Aorta (tissue), 5 donors: ENCODE data around the gene CSGALNACT2. TPM values are rescaled to one million over a fixed set of nuclear protein-coding genes. Genes with fewer than 3 reads are reported as not detected.

Experiments used
- ATAC-seq: fragments of 200-7000 bp; cut with Tn5 transposase; one replicate; pipeline ENCODE4 v1.9.1; 2022; ENCODE audit warnings: moderate library complexity; ENCODE audit not compliant: low FRiP score
- DNase-seq, 2 donors: peaks; one replicate each; pipeline ENCODE4 v3.0.0-alpha.2; 2020
- H3K27ac ChIP-seq, 2 donors: one replicate each; pipeline ENCODE4 v1.5.1; 2013; ENCODE audit warnings: low read length in 2 of 2, mild to moderate bottlenecking in 2 of 2, moderate library complexity in 2 of 2, control low read depth in 1 of 2, inconsistent platforms in 1 of 2, low read depth in 1 of 2
- H3K27me3 ChIP-seq, 2 donors: one replicate each; pipeline ENCODE4 v1.6.1; 2013; ENCODE audit warnings: control low read depth in 1 of 2, low read length in 1 of 2, mild to moderate bottlenecking in 1 of 2, moderate library complexity in 1 of 2; ENCODE audit not compliant: insufficient read depth in 2 of 2, control insufficient read depth in 1 of 2
- H3K36me3 ChIP-seq, 2 donors: one replicate each; pipeline ENCODE4 v1.6.1; 2013; ENCODE audit warnings: control low read depth in 1 of 2, low read length in 1 of 2, mild to moderate bottlenecking in 1 of 2; ENCODE audit not compliant: insufficient read depth in 2 of 2, control insufficient read depth in 1 of 2
- H3K4me1 ChIP-seq, 2 donors: one replicate each; pipeline ENCODE4 v1.6.1; 2013; ENCODE audit warnings: low read length in 2 of 2, control low read depth in 1 of 2, mild to moderate bottlenecking in 1 of 2, moderate library complexity in 1 of 2; ENCODE audit not compliant: insufficient read depth in 2 of 2, control insufficient read depth in 1 of 2
- H3K4me3 ChIP-seq, 2 donors: one replicate each; pipeline ENCODE4 v1.5.1; 2013; ENCODE audit warnings: low read length in 2 of 2, control low read depth in 1 of 2, mild to moderate bottlenecking in 1 of 2
- H3K9me3 ChIP-seq: one replicate; pipeline ENCODE4 v1.6.1; 2013; ENCODE audit warnings: mild to moderate bottlenecking, low read length; ENCODE audit not compliant: control insufficient read depth
- WGBS, 2 donors: extraction: QIAGEN DNeasy Blood & Tissue Kit; methylation state at CpG; one replicate each; pipeline ENCODE4 v1.1.7; 2013; 5-methylcytosine and 5-hydroxymethylcytosine counted together
- intact Hi-C, 2 donors: fragments of 100-400 bp; cut with DNase I; formaldehyde crosslinking; loops; one replicate each; pipeline versions ENCODE4 v1.14.2 to v1.15.0; 2022
- polyA plus RNA-seq, 2 donors: library from polyadenylated mRNA; stranded (reverse); fragments of 200-250 nt; gene quantifications; one replicate each; pipeline ENCODE4 v1.2.3, GENCODE V29; 2013
- total RNA-seq, 2 donors: library from RNA; stranded (reverse); fragmentation: NEBNext Ultra II Directional; extraction: Animal tissue kit (Norgen Biotek cat#: 25700); gene quantifications; one replicate each; pipeline ENCODE4 v1.2.1, GENCODE V29; 2021
- donor health status: healthy with polysubstance abuse.
- donor health status: Bipolar disorder and iron deficiency.
- donor health status: DM: no; HTN: no; CAD: no.
- donor health status: DM: no; HTN: no; CAD: no.
- donor health status: DM: yes; HTN: yes; CAD: no.

The CSGALNACT2 gene
- total and polyA plus RNA-seq, 4 donors, result 18.2 to 35.8 (median 26.4) TPM

DNA sequence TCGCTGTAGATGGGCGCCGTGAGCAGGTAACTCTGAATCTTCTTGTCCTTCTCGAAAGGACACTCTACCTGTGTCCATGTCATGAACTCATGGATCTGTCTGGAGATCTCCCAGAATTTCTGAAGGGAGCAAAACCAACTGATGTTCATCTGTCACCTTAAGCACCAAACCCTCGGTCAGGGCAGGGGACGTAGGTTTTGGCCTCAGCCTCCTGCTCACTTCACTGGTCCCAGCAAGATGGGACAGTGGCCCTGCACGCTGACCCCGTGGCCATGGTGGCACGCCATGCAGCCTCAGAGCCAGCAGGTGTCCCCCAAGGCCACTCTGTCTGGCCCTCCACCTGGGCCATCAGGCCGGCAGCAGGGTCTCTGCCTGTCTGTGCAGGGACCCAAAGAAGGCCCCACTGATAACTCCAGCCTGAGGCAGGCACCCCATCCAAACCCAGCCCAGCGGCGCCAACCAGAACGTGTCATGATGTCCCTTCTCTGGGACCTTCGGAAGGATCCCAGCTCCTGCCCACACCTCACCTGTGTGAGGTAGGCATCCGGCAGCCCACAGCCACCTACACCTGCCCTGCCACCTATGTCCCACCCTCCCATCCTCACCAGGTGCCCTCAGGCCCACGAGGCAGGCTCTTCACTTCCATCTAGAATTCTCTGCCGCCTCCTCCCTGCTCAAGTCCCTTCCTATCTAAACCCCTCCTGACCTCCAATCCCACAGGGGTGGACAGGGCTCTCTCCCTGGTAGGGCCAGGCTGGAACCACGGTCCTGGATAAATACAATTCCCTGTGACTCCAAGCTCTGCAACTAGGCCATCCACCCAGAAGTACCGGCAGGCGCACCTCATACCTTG is 59.0 kb downstream of the CSGALNACT2 start:
- no peaks in the 10 kb centered on the region for H3K27me3 ChIP-seq
- no peak for ATAC-seq
- H3K36me3 ChIP-seq, result no peaks in the 10 kb centered on the region
- DNase-seq, result peak; percentile 32 to 67
- 95 to 96% methylated on average over 20 of the region's 20 CpGs for WGBS, 2 donors
- no peak overlapping the region for H3K27ac ChIP-seq
- H3K9me3 ChIP-seq, result no peaks in the 10 kb centered on the region
- no peaks in the 10 kb centered on the region for H3K4me1 ChIP-seq
- H3K4me3 ChIP-seq, result no peak overlapping the region
- intact Hi-C loops, result no loop called here

GRCh38 chr10:43197834-43198681 is 59.8 kb downstream of the CSGALNACT2 start:
- Histone ChIP-seq H3K4me1 (no peaks in the 10 kb centered on the region), H3K36me3 (no peaks in the 10 kb centered on the region), H3K4me3 (no peak overlapping the region), H3K27me3 (no peaks in the 10 kb centered on the region), H3K27ac (no peak overlapping the region), H3K9me3 (no peaks in the 10 kb centered on the region)
- intact Hi-C loops, result no loop called here
- ATAC-seq (no peak), DNase-seq (peak; percentile 26 to 49)
- 87% methylated on average over 15 of the region's 15 CpGs for WGBS, 2 donors

GRCh38 chr10:43198682-43199005 is 60.4 kb downstream of the CSGALNACT2 start:
- no peak for ATAC-seq
- intact Hi-C loops, result no loop called here
- Histone ChIP-seq H3K36me3 (no peaks in the 10 kb centered on the region), H3K4me3 (no peak overlapping the region), H3K27me3 (no peaks in the 10 kb centered on the region), H3K9me3 (no peaks in the 10 kb centered on the region), H3K4me1 (no peaks in the 10 kb centered on the region), H3K27ac (no peak overlapping the region)
- DNase-seq, result peak in 1 of 2 donors; percentile 27
- WGBS, 2 donors, result 86 to 92% methylated on average over 10 of the region's 10 CpGs

- intact Hi-C loops, result no loop called here
- H3K27me3 ChIP-seq, result no peaks in the 10 kb centered on the region
- H3K27ac ChIP-seq, result no peak overlapping the region
- H3K36me3 ChIP-seq, result no peaks in the 10 kb centered on the region
- WGBS, 2 donors, result 94 to 96% methylated on average over 16 of the region's 16 CpGs
- no peaks in the 10 kb centered on the region for H3K4me1 ChIP-seq
- H3K4me3 ChIP-seq, result no peak overlapping the region
- ATAC-seq (no peak), DNase-seq (peak in 1 of 2 donors; percentile 69)
- no peaks in the 10 kb centered on the region for H3K9me3 ChIP-seq
Observed at GRCh38 chr10:43199088-43199683, 60.9 kb downstream of the CSGALNACT2 start.

GRCh38 chr10:43199684-43200537 is 61.7 kb downstream of the CSGALNACT2 start:
- intact Hi-C loops, result no loop called here
- ATAC-seq, result no peak
- H3K27ac ChIP-seq, result no peak overlapping the region
- H3K36me3 ChIP-seq, result no peaks in the 10 kb centered on the region
- no peaks in the 10 kb centered on the region for H3K4me1 ChIP-seq
- H3K9me3 ChIP-seq, result no peaks in the 10 kb centered on the region
- DNase-seq, result peak in 1 of 2 donors; percentile 43
- H3K27me3 ChIP-seq, result no peaks in the 10 kb centered on the region
- no peak overlapping the region for H3K4me3 ChIP-seq
- WGBS, 2 donors, result 96% methylated on average over 15 of the region's 15 CpGs

- Histone ChIP-seq H3K27ac (no peak overlapping the region), H3K4me1 (no peaks in the 10 kb centered on the region), H3K27me3 (no peaks in the 10 kb centered on the region), H3K36me3 (no peaks in the 10 kb centered on the region), H3K9me3 (no peaks in the 10 kb centered on the region), H3K4me3 (no peak overlapping the region)
- peak; percentile 40 to 55 for DNase-seq
- intact Hi-C loops, result no loop called here
- WGBS, 2 donors, result 93 to 94% methylated on average over 13 of the region's 13 CpGs
- no peak for ATAC-seq
Observed at GRCh38 chr10:43200538-43201390, 62.5 kb downstream of the CSGALNACT2 start.

GRCh38 chr10:43201545-43202131 is 63.4 kb downstream of the CSGALNACT2 start:
- no peaks in the 10 kb centered on the region for H3K4me1 ChIP-seq
- no peak overlapping the region for H3K27ac ChIP-seq
- intact Hi-C loops, result no loop called here
- no peaks in the 10 kb centered on the region for H3K9me3 ChIP-seq
- no peak overlapping the region for H3K4me3 ChIP-seq
- ATAC-seq (no peak), DNase-seq (peak; percentile 43 to 74)
- WGBS, 2 donors, result 83 to 84% methylated on average over 11 of the region's 11 CpGs
- H3K27me3 ChIP-seq, result no peaks in the 10 kb centered on the region
- H3K36me3 ChIP-seq, result no peaks in the 10 kb centered on the region
